PC-9 (cell line): ENCODE data around the gene HTRA3.

Experiments used
- EZH2 ChIP-seq: fragments of 200-600 bp; sonication (generic); IDR thresholded peaks from 2 replicates; pipeline ENCODE4 v1.8.0; 2017; ENCODE audit warnings: antibody characterized with exemption, low read depth
- TF ChIP-seq, protein P1 (sequence below): fragments of 200-600 bp; sonication (generic); conservative IDR thresholded peaks from 2 replicates; pipeline ENCODE4 v1.6.1; 2017; ENCODE audit warnings: mixed run types, antibody characterized with exemption, mild to moderate bottlenecking, moderate library complexity

GRCh38 chr4:8235686-8236085 lies 33.9 kb upstream of the HTRA3 start:
- TF ChIP-seq EZH2, result no peak
- TF ChIP-seq, protein P1, sequence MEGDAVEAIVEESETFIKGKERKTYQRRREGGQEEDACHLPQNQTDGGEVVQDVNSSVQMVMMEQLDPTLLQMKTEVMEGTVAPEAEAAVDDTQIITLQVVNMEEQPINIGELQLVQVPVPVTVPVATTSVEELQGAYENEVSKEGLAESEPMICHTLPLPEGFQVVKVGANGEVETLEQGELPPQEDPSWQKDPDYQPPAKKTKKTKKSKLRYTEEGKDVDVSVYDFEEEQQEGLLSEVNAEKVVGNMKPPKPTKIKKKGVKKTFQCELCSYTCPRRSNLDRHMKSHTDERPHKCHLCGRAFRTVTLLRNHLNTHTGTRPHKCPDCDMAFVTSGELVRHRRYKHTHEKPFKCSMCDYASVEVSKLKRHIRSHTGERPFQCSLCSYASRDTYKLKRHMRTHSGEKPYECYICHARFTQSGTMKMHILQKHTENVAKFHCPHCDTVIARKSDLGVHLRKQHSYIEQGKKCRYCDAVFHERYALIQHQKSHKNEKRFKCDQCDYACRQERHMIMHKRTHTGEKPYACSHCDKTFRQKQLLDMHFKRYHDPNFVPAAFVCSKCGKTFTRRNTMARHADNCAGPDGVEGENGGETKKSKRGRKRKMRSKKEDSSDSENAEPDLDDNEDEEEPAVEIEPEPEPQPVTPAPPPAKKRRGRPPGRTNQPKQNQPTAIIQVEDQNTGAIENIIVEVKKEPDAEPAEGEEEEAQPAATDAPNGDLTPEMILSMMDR, result no peak
